22Rv1 (cell line): ENCODE results near the gene TRAF1.

Experiments used
- CTCF ChIP-seq: fragments of 450-650 bp; IDR thresholded peaks from 2 replicates; pipeline ENCODE4 v1.5.1; 2017; ENCODE audit warnings: mild to moderate bottlenecking
- ZFX ChIP-seq: fragments of 450-650 bp; IDR thresholded peaks from 2 replicates; pipeline ENCODE4 v1.6.1; 2017; ENCODE audit warnings: antibody characterized with exemption, borderline replicate concordance

- peak; percentile 64 for TF ChIP-seq CTCF
- no peak for TF ChIP-seq ZFX
Measured at GRCh38 chr9:120936764-120937122, 10.1 kb upstream of the TRAF1 start.
